ENCODE data around the gene CERS6. TPM values are rescaled to one million over a fixed set of nuclear protein-coding genes. Genes with fewer than 3 reads are reported as not detected.

Gene CERS6
- total RNA-seq, 1 experiment from 2014 or later, result 45.9 TPM

DNA sequence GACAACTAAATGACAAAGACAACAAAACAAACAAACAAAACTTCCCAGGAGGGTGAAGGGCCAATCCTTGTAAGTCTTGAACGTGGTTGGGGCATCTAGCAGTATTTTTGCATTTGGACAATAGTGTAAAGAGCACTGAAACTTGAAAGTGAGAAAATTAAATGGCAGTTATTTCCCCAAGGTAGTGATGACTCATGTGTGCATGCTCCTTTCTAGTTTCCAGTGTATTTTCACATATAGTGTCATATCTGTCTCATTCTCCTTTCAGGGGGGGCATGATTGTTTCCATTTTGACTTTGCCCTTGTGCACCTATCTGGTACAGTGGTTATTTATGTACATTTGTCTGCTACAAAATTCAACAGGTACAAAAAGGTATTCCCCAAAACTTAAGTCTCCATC is 39.5 kb downstream of the CERS6 start:
- intact Hi-C loops (cut with micrococcal nuclease; ENCODE audit: unreplicated experiment), result no loop called here
- Mint-ChIP-seq H3K27ac (ENCODE audit: unreplicated experiment) (no peak overlapping the region), H3K4me3 (ENCODE audit: low read depth, unreplicated experiment) (no peak overlapping the region), H3K9me3 (ENCODE audit: low read depth, unreplicated experiment) (peaks cover 4% of the 10 kb centered on the region), H3K36me3 (ENCODE audit: insufficient read depth, unreplicated experiment) (no peaks in the 10 kb centered on the region), H3K27me3 (ENCODE audit: unreplicated experiment) (no peaks in the 10 kb centered on the region), H3K4me1 (ENCODE audit: low read depth, unreplicated experiment) (peaks cover 17% of the 10 kb centered on the region)
- TF ChIP-seq, protein P1, sequence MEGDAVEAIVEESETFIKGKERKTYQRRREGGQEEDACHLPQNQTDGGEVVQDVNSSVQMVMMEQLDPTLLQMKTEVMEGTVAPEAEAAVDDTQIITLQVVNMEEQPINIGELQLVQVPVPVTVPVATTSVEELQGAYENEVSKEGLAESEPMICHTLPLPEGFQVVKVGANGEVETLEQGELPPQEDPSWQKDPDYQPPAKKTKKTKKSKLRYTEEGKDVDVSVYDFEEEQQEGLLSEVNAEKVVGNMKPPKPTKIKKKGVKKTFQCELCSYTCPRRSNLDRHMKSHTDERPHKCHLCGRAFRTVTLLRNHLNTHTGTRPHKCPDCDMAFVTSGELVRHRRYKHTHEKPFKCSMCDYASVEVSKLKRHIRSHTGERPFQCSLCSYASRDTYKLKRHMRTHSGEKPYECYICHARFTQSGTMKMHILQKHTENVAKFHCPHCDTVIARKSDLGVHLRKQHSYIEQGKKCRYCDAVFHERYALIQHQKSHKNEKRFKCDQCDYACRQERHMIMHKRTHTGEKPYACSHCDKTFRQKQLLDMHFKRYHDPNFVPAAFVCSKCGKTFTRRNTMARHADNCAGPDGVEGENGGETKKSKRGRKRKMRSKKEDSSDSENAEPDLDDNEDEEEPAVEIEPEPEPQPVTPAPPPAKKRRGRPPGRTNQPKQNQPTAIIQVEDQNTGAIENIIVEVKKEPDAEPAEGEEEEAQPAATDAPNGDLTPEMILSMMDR (IDR thresholded peaks at IDR 0.05; ENCODE audit: unreplicated experiment), result no peak
- BruUV-seq (replicated peaks), result no TSS peak
- CTCF ChIA-PET, result no interaction called here
- no peak for DNase-seq

- no peak overlapping the region for H3K27ac Mint-ChIP-seq (ENCODE audit: unreplicated experiment)
- no peak overlapping the region for H3K4me3 Mint-ChIP-seq (ENCODE audit: low read depth, unreplicated experiment)
- BruUV-seq (replicated peaks), result no TSS peak
- TF ChIP-seq, protein P1 (IDR thresholded peaks at IDR 0.05; ENCODE audit: unreplicated experiment), result no peak
- DNase-seq, result no peak
- intact Hi-C loops (cut with micrococcal nuclease; ENCODE audit: unreplicated experiment), result no loop called here
- peaks cover 17% of the 10 kb centered on the region for H3K4me1 Mint-ChIP-seq (ENCODE audit: low read depth, unreplicated experiment)
- no peaks in the 10 kb centered on the region for H3K36me3 Mint-ChIP-seq (ENCODE audit: insufficient read depth, unreplicated experiment)
- CTCF ChIA-PET, result no interaction called here
- no peaks in the 10 kb centered on the region for H3K27me3 Mint-ChIP-seq (ENCODE audit: unreplicated experiment)
- H3K9me3 Mint-ChIP-seq (ENCODE audit: low read depth, unreplicated experiment), result peaks cover 4% of the 10 kb centered on the region
Observed at GRCh38 chr2:168496906-168497305, 40.8 kb downstream of the CERS6 start.

DNA sequence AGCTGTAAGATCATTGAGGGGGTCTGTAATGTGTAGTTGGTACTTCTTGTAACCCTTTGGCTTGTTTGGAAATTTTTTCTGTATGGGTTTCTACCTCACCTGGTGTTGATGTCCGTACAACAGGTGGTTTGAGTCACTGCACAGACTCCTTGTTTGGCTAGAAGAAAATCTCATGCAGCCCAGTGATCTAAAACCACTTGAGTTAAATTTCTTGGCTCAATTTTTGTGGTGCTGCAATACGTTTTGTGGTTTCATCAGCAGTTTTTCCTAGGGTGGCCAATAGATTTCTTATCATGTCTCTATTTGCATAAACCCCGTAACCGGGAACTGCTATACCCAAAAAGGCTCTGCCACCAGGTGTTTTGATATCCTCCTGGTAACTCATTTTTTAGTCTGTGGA is 43.4 kb downstream of the CERS6 start:
- CTCF ChIA-PET, result no interaction called here

GRCh38 chr2:168500516-168500915 is 44.4 kb downstream of the CERS6 start:
- no peak overlapping the region for H3K4me3 Mint-ChIP-seq (ENCODE audit: low read depth, unreplicated experiment)
- no peak overlapping the region for H3K27ac Mint-ChIP-seq (ENCODE audit: unreplicated experiment)
- no peaks in the 10 kb centered on the region for H3K27me3 Mint-ChIP-seq (ENCODE audit: unreplicated experiment)
- CTCF ChIA-PET, result no interaction called here
- peaks cover 8% of the 10 kb centered on the region for H3K4me1 Mint-ChIP-seq (ENCODE audit: low read depth, unreplicated experiment)
- intact Hi-C loops (cut with micrococcal nuclease; ENCODE audit: unreplicated experiment), result no loop called here
- TF ChIP-seq, protein P1 (IDR thresholded peaks at IDR 0.05; ENCODE audit: unreplicated experiment), result no peak
- BruUV-seq (replicated peaks), result no TSS peak
- H3K36me3 Mint-ChIP-seq (ENCODE audit: insufficient read depth, unreplicated experiment), result no peaks in the 10 kb centered on the region
- DNase-seq, result no peak
- peaks cover 7% of the 10 kb centered on the region for H3K9me3 Mint-ChIP-seq (ENCODE audit: low read depth, unreplicated experiment)

More for the DNA sequence above, 43.4 kb downstream of the CERS6 start:
- no peaks in the 10 kb centered on the region for H3K27me3 Mint-ChIP-seq (ENCODE audit: unreplicated experiment)
- intact Hi-C loops (cut with micrococcal nuclease; ENCODE audit: unreplicated experiment), result no loop called here
- no peak overlapping the region for H3K27ac Mint-ChIP-seq (ENCODE audit: unreplicated experiment)
- peaks cover 7% of the 10 kb centered on the region for H3K9me3 Mint-ChIP-seq (ENCODE audit: low read depth, unreplicated experiment)
- TF ChIP-seq, protein P1 (IDR thresholded peaks at IDR 0.05; ENCODE audit: unreplicated experiment), result no peak
- no peak for DNase-seq
- peaks cover 8% of the 10 kb centered on the region for H3K4me1 Mint-ChIP-seq (ENCODE audit: low read depth, unreplicated experiment)
- H3K36me3 Mint-ChIP-seq (ENCODE audit: insufficient read depth, unreplicated experiment), result no peaks in the 10 kb centered on the region
- BruUV-seq (replicated peaks), result no TSS peak
- no peak overlapping the region for H3K4me3 Mint-ChIP-seq (ENCODE audit: low read depth, unreplicated experiment)
